ENCODE measurements around the gene RABEP2.
"Not testable (repeated sequence)": the region's sequence is repeated elsewhere in the genome, so short reads cannot be mapped to it uniquely, and the experiment has no call there.

Gene RABEP2, protein sequence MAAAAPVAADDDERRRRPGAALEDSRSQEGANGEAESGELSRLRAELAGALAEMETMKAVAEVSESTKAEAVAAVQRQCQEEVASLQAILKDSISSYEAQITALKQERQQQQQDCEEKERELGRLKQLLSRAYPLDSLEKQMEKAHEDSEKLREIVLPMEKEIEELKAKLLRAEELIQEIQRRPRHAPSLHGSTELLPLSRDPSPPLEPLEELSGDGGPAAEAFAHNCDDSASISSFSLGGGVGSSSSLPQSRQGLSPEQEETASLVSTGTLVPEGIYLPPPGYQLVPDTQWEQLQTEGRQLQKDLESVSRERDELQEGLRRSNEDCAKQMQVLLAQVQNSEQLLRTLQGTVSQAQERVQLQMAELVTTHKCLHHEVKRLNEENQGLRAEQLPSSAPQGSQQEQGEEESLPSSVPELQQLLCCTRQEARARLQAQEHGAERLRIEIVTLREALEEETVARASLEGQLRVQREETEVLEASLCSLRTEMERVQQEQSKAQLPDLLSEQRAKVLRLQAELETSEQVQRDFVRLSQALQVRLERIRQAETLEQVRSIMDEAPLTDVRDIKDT

GRCh38 chr16:28924762-28925385 is at the start of gene RABEP2:
Gene RABEP2 (minus strand): TSS chr16:28925238. CDS start chr16:28925163, 75 bp downstream.
- peak; percentile 91 to 99 for DNase-seq (ENCODE audit: low read depth in 1 of 2, low spot score in 1 of 2)
- no peak for TF ChIP-seq JUND (IDR thresholded peaks at IDR 0.05; ENCODE audit: low read depth)
- in situ Hi-C loops (cut with HindIII; ENCODE audit: low pct_unique_long_range_greater_than_20kb, low sequenced_read_pairs) = no loop called here

- peak; percentile 96 to 97 for DNase-seq (ENCODE audit: low read depth in 1 of 2, low spot score in 1 of 2)
- no peak for TF ChIP-seq JUND (IDR thresholded peaks at IDR 0.05; ENCODE audit: low read depth)
- in situ Hi-C loops (cut with HindIII; ENCODE audit: low pct_unique_long_range_greater_than_20kb, low sequenced_read_pairs) = no loop called here
Measured at GRCh38 chr16:28974437-28975157, 49.6 kb upstream of the RABEP2 start, which contains the start of gene SPNS1. Gene SPNS1 (plus strand): TSS chr16:28974778. CDS start chr16:28975152, 374 bp downstream.

DNA sequence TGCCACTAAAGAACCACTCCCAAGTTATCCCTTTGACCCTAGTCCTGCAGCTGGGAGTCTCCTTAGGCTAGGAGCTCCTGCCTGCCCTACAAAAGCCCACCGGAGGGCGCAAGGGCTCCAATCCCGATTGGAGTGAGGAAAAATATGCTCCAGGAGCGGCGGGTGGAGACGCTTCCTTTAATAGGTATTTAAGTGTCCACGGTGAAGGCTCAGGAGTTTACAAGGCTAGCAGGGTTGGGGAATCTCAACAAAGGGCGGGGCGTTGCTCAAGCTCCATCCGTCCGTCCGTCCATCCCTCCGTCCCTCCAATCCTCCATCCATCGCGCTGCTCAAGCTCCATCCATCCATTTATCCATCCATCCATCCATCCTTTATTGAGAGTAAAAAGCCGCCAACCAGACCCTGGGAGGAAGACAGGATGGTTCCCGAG is 49.0 kb upstream of the RABEP2 start:
- DNase-seq (ENCODE audit: low read depth in 1 of 2, low spot score in 1 of 2) = peak; percentile 35 to 76
- in situ Hi-C loops (cut with HindIII; ENCODE audit: low pct_unique_long_range_greater_than_20kb, low sequenced_read_pairs) = no loop called here
- no peak for TF ChIP-seq JUND (IDR thresholded peaks at IDR 0.05; ENCODE audit: low read depth)

- DNase-seq (ENCODE audit: low read depth in 1 of 2, low spot score in 1 of 2); in situ Hi-C loops (cut with HindIII; ENCODE audit: low pct_unique_long_range_greater_than_20kb, low sequenced_read_pairs): not testable (repeated sequence)
Measured at GRCh38 chr16:28969696-28970095, 44.7 kb upstream of the RABEP2 start.

GRCh38 chr16:28967156-28967555 is 42.1 kb upstream of the RABEP2 start:
- no peak for DNase-seq (ENCODE audit: low read depth in 1 of 2, low spot score in 1 of 2)
- in situ Hi-C loops (cut with HindIII; ENCODE audit: low pct_unique_long_range_greater_than_20kb, low sequenced_read_pairs) = no loop called here
- TF ChIP-seq JUND (IDR thresholded peaks at IDR 0.05; ENCODE audit: low read depth) = no peak

DNA sequence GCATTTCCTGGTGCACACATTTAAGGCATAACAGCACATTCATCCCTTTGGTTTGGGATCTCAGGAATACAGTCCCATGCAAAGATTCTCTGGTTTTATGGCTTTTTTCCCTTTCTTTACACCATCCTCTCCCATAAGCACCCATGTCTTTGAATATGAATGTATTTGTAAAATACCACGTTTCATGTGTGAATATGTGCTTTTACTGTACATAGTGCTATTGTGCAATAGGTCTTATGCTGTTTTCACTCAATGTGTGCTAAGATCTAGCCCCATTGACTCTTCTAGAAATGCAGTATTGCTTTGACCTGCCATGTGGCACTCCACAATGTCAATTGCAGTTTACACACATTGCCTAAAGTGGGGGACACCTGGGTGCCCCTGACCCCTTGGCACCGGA is 39.5 kb upstream of the RABEP2 start:
- no peak for TF ChIP-seq JUND (IDR thresholded peaks at IDR 0.05; ENCODE audit: low read depth)
- in situ Hi-C loops (cut with HindIII; ENCODE audit: low pct_unique_long_range_greater_than_20kb, low sequenced_read_pairs) = no loop called here
- DNase-seq (ENCODE audit: low read depth in 1 of 2, low spot score in 1 of 2) = no peak

- in situ Hi-C loops (cut with HindIII; ENCODE audit: low pct_unique_long_range_greater_than_20kb, low sequenced_read_pairs) = no loop called here
- no peak for TF ChIP-seq JUND (IDR thresholded peaks at IDR 0.05; ENCODE audit: low read depth)
Measured at GRCh38 chr16:28964072-28964471, 39.0 kb upstream of the RABEP2 start.

GRCh38 chr16:28958836-28959235 is 33.8 kb upstream of the RABEP2 start:
- no peak for TF ChIP-seq JUND (IDR thresholded peaks at IDR 0.05; ENCODE audit: low read depth)
- in situ Hi-C loops (cut with HindIII; ENCODE audit: low pct_unique_long_range_greater_than_20kb, low sequenced_read_pairs) = no loop called here
- no peak for DNase-seq (ENCODE audit: low read depth in 1 of 2, low spot score in 1 of 2)

More at GRCh38 chr16:28964072-28964471, 39.0 kb upstream of the RABEP2 start:
- no peak for DNase-seq (ENCODE audit: low read depth in 1 of 2, low spot score in 1 of 2)

- no peak for DNase-seq (ENCODE audit: low read depth in 1 of 2, low spot score in 1 of 2)
- TF ChIP-seq JUND (IDR thresholded peaks at IDR 0.05; ENCODE audit: low read depth) = no peak
- in situ Hi-C loops (cut with HindIII; ENCODE audit: low pct_unique_long_range_greater_than_20kb, low sequenced_read_pairs) = no loop called here
Measured at GRCh38 chr16:28958216-28958615, 33.2 kb upstream of the RABEP2 start.

GRCh38 chr16:28951410-28951943 is 26.4 kb upstream of the RABEP2 start:
- DNase-seq (ENCODE audit: low read depth in 1 of 2, low spot score in 1 of 2) = no peak
- in situ Hi-C loops (cut with HindIII; ENCODE audit: low pct_unique_long_range_greater_than_20kb, low sequenced_read_pairs) = no loop called here
- TF ChIP-seq JUND (IDR thresholded peaks at IDR 0.05; ENCODE audit: low read depth) = no peak

GRCh38 chr16:28950648-28951409 is 25.8 kb upstream of the RABEP2 start, which contains the start of gene NFATC2IP:
Gene NFATC2IP (plus strand): TSS chr16:28950937. CDS start chr16:28951012, 75 bp downstream.
- no peak for TF ChIP-seq JUND (IDR thresholded peaks at IDR 0.05; ENCODE audit: low read depth)
- in situ Hi-C loops (cut with HindIII; ENCODE audit: low pct_unique_long_range_greater_than_20kb, low sequenced_read_pairs) = no loop called here
- DNase-seq (ENCODE audit: low read depth in 1 of 2, low spot score in 1 of 2) = peak; percentile 99 to 100
